HepG2 (cell line): ENCODE data around the gene CAPN15. TPM values are rescaled to one million over a fixed set of nuclear protein-coding genes. Genes with fewer than 3 reads are reported as not detected.
A peak's percentile ranks its signal among the peaks of the same experiment; 100 is the strongest.

Experiments
- CBX5 ChIP-seq: sonication (generic); formaldehyde crosslinking; IDR thresholded peaks from 2 replicates; pipeline ENCODE4 v1.4.0; 2020; ENCODE audit warnings: missing genetic modification reagents, borderline replicate concordance
- HOXA5 ChIP-seq: sonication (generic); formaldehyde crosslinking; IDR thresholded peaks from 2 replicates; pipeline ENCODE4 v1.4.0; 2020; ENCODE audit warnings: missing genetic modification reagents
- KDM2A ChIP-seq: sonication (generic); formaldehyde crosslinking; IDR thresholded peaks from 2 replicates; pipeline ENCODE4 v1.4.0; 2020; ENCODE audit warnings: low read depth, missing genetic modification reagents, borderline replicate concordance
- LCORL ChIP-seq, 2 experiments: fragments of 450-650 bp in 1 of 2; sonication (generic) in 1 of 2; formaldehyde crosslinking in 1 of 2; IDR thresholded peaks; 2 replicates each; pipeline versions ENCODE4 v1.5.0 to v1.6.1; 2017 to 2020; ENCODE audit warnings: antibody characterized with exemption in 1 of 2, missing genetic modification reagents in 1 of 2
- MIXL1 ChIP-seq: IDR thresholded peaks from 2 replicates; pipeline ENCODE4 v1.6.1; 2016
- PHF8 ChIP-seq: sonication (generic); formaldehyde crosslinking; IDR thresholded peaks from 2 replicates; pipeline ENCODE4 v1.5.0; 2020; ENCODE audit warnings: missing genetic modification reagents
- ZBTB7B ChIP-seq: sonication (generic); formaldehyde crosslinking; IDR thresholded peaks from 2 replicates; pipeline ENCODE4 v1.4.0; 2020; ENCODE audit warnings: missing genetic modification reagents
- ZFP37 ChIP-seq: sonication (generic); formaldehyde crosslinking; IDR thresholded peaks from 2 replicates; pipeline ENCODE4 v1.4.0; 2020; ENCODE audit warnings: missing genetic modification reagents, borderline replicate concordance
- ZFP91 ChIP-seq: sonication (generic); formaldehyde crosslinking; IDR thresholded peaks from 2 replicates; pipeline ENCODE4 v1.9.0; 2022; ENCODE audit warnings: missing genetic modification reagents, mild to moderate bottlenecking, borderline replicate concordance
- ZNF510 ChIP-seq: sonication (generic); formaldehyde crosslinking; IDR thresholded peaks from 2 replicates; pipeline ENCODE4 v1.4.0; 2020; ENCODE audit warnings: low read depth, mild to moderate bottlenecking, missing genetic modification reagents
- ZNF543 ChIP-seq: sonication (generic); formaldehyde crosslinking; IDR thresholded peaks from 2 replicates; pipeline ENCODE4 v1.4.0; 2020; ENCODE audit warnings: mild to moderate bottlenecking, missing genetic modification reagents
- ZNF564 ChIP-seq: sonication (generic); formaldehyde crosslinking; IDR thresholded peaks from 2 replicates; pipeline ENCODE4 v1.8.1; 2023; ENCODE audit warnings: mild to moderate bottlenecking, missing genetic modification reagents
- ZNF784 ChIP-seq: sonication (generic); formaldehyde crosslinking; IDR thresholded peaks from 2 replicates; pipeline ENCODE4 v1.5.1; 2020; ENCODE audit warnings: missing genetic modification reagents, mild to moderate bottlenecking, borderline replicate concordance
- ZNF891 ChIP-seq: sonication (generic); formaldehyde crosslinking; IDR thresholded peaks from 2 replicates; pipeline ENCODE4 v1.5.0; 2020; ENCODE audit warnings: mild to moderate bottlenecking, missing genetic modification reagents
- polyA plus RNA-seq, 8 experiments: library from polyadenylated mRNA; depleted of rRNA in 3 of 8; stranded (reverse) in 7 of 8; unstranded in 1 of 8; fragments of >200 nt; fragmentation: Illumina TruSeq in 4 of 8; extraction: Trizol in 4 of 8; gene quantifications; 2 replicates each; pipeline versions ENCODE4 v1.2.1 to v1.2.3, GENCODE V29; 2011 to 2016; ENCODE audit warnings: low read depth in 4 of 8, missing spikeins in 1 of 8, mixed read lengths in 1 of 8; ENCODE audit not compliant: insufficient read depth in 1 of 8
- total RNA-seq, 5 experiments: library from RNA; depleted of rRNA; stranded (reverse); fragments of >200 nt; fragmentation: Illumina TruSeq; extraction: Trizol; gene quantifications; 2 replicates each; pipeline ENCODE4 v1.2.3, GENCODE V29; 2016; ENCODE audit warnings: low read depth in 1 of 5
- TF ChIP-seq, protein P1 (sequence below): sonication (generic); formaldehyde crosslinking; IDR thresholded peaks from 2 replicates; pipeline ENCODE4 v1.4.0; 2020; ENCODE audit warnings: missing genetic modification reagents, borderline replicate concordance
- TF ChIP-seq, protein P2 (sequence below): sonication (generic); formaldehyde crosslinking; IDR thresholded peaks from 2 replicates; pipeline ENCODE4 v1.5.1; 2020; ENCODE audit warnings: missing genetic modification reagents, mild to moderate bottlenecking, borderline replicate concordance
- TF ChIP-seq, protein P3 (sequence below): sonication (generic); formaldehyde crosslinking; IDR thresholded peaks from 2 replicates; pipeline ENCODE4 v1.4.0; 2020; ENCODE audit warnings: low read depth, missing genetic modification reagents

Gene CAPN15
- total and polyA plus RNA-seq, 2 of the 13 experiments (the other 11 are each of a cell fraction or from before 2014, with no cell fraction given), result 14.9 to 24.5 TPM

- TF ChIP-seq, protein P1, sequence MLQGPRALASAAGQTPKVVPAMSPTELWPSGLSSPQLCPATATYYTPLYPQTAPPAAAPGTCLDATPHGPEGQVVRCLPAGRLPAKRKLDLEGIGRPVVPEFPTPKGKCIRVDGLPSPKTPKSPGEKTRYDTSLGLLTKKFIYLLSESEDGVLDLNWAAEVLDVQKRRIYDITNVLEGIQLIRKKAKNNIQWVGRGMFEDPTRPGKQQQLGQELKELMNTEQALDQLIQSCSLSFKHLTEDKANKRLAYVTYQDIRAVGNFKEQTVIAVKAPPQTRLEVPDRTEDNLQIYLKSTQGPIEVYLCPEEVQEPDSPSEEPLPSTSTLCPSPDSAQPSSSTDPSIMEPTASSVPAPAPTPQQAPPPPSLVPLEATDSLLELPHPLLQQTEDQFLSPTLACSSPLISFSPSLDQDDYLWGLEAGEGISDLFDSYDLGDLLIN (CRISPR knock-in tag), result 0 out of 2 replicates have a peak, but pooled peaks have one; percentile 43
- TF ChIP-seq ZNF891 (CRISPR knock-in tag), result 0 out of 2 replicates have a peak, but pooled peaks have one; percentile 22
- TF ChIP-seq ZFP37, result 0 out of 2 replicates have a peak, but pooled peaks have one; percentile 30
- TF ChIP-seq ZNF784 (CRISPR knock-in tag), result 0 out of 2 replicates have a peak, but pooled peaks have one; percentile 53
- peak; percentile 56; the same call in 1 of the 2 replicates for TF ChIP-seq KDM2A (CRISPR knock-in tag)
- peak; percentile 46; the same call in 1 of the 2 replicates for TF ChIP-seq ZFP91
- TF ChIP-seq ZNF564 (CRISPR knock-in tag), result 0 out of 2 replicates have a peak, but pooled peaks have one; percentile 38
- TF ChIP-seq, protein P2, sequence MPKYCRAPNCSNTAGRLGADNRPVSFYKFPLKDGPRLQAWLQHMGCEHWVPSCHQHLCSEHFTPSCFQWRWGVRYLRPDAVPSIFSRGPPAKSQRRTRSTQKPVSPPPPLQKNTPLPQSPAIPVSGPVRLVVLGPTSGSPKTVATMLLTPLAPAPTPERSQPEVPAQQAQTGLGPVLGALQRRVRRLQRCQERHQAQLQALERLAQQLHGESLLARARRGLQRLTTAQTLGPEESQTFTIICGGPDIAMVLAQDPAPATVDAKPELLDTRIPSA (CRISPR knock-in tag), result no peak
- no peak for TF ChIP-seq LCORL (IDR thresholded peaks at IDR 0.05)
- peak; percentile 39 for TF ChIP-seq LCORL (CRISPR knock-in tag; IDR thresholded peaks at IDR 0.05)
- peak; percentile 81 for TF ChIP-seq ZBTB7B
- TF ChIP-seq, protein P3, sequence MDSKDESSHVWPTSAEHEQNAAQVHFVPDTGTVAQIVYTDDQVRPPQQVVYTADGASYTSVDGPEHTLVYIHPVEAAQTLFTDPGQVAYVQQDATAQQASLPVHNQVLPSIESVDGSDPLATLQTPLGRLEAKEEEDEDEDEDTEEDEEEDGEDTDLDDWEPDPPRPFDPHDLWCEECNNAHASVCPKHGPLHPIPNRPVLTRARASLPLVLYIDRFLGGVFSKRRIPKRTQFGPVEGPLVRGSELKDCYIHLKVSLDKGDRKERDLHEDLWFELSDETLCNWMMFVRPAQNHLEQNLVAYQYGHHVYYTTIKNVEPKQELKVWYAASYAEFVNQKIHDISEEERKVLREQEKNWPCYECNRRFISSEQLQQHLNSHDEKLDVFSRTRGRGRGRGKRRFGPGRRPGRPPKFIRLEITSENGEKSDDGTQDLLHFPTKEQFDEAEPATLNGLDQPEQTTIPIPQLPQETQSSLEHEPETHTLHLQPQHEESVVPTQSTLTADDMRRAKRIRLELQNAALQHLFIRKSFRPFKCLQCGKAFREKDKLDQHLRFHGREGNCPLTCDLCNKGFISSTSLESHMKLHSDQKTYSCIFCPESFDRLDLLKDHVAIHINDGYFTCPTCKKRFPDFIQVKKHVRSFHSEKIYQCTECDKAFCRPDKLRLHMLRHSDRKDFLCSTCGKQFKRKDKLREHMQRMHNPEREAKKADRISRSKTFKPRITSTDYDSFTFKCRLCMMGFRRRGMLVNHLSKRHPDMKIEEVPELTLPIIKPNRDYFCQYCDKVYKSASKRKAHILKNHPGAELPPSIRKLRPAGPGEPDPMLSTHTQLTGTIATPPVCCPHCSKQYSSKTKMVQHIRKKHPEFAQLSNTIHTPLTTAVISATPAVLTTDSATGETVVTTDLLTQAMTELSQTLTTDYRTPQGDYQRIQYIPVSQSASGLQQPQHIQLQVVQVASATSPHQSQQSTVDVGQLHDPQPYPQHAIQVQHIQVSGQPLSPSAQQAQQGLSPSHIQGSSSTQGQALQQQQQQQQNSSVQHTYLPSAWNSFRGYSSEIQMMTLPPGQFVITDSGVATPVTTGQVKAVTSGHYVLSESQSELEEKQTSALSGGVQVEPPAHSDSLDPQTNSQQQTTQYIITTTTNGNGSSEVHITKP, result no peak
- TF ChIP-seq HOXA5 (CRISPR knock-in tag), result no peak
- TF ChIP-seq ZNF543 (CRISPR knock-in tag), result peak; percentile 23; the same call in 1 of the 2 replicates
- peak; percentile 55; the same call in 1 of the 2 replicates for TF ChIP-seq MIXL1 (CRISPR knock-in tag)
- TF ChIP-seq ZNF510 (CRISPR knock-in tag), result peak; percentile 59; the same call in 1 of the 2 replicates
- TF ChIP-seq PHF8 (CRISPR knock-in tag), result peak; percentile 52; the same call in 1 of the 2 replicates
- TF ChIP-seq CBX5 (CRISPR knock-in tag), result no peak
These were observed 6.0 kb downstream of the CAPN15 start (continued) for GRCh38 chr16:533391-534123.
